ENCODE data around the gene COLEC11.

- TF ChIP-seq CTCF (IDR thresholded peaks at IDR 0.05) (no peak), POLR2A (IDR thresholded peaks at IDR 0.05) (no peak)
These were observed 8.7 kb upstream of the COLEC11 start for GRCh38 chr2:3586220-3586619.
